Fibroblast of mammary gland (primary cell): ENCODE measurements around the gene NPPC.

ENCODE experiments used
- DNase-seq: peaks from one replicate; pipeline ENCODE4 v3.0.0-alpha.2; 2010; ENCODE audit warnings: low read depth
- H3K4me3 ChIP-seq: 2 replicates; pipeline ENCODE4 v1.5.1; 2011; ENCODE audit warnings: low read depth, mild to moderate bottlenecking, low read length, moderate library complexity; ENCODE audit not compliant: control insufficient read depth
- CTCF ChIP-seq: conservative IDR thresholded peaks from 2 replicates; pipeline ENCODE4 v1.5.1; 2011; ENCODE audit warnings: low read depth, low read length, inconsistent platforms; ENCODE audit not compliant: control insufficient read depth, insufficient read depth

NPPC gene

GRCh38 chr2:231935815-231936214, 9.6 kb upstream of the NPPC start:
- no peak for DNase-seq
- TF ChIP-seq CTCF = no peak
- H3K4me3 ChIP-seq = no peak overlapping the region

GRCh38 chr2:231935207-231935524, 9.0 kb upstream of the NPPC start:
- H3K4me3 ChIP-seq = no peak overlapping the region
- TF ChIP-seq CTCF = no peak
- DNase-seq = no peak

- no peak overlapping the region for H3K4me3 ChIP-seq
- no peak for TF ChIP-seq CTCF
- no peak for DNase-seq
Observed at GRCh38 chr2:231934441-231935206, 8.4 kb upstream of the NPPC start.

GRCh38 chr2:231933916-231934401, 7.8 kb upstream of the NPPC start:
- peak; percentile 46 for DNase-seq
- TF ChIP-seq CTCF = no peak
- no peak overlapping the region for H3K4me3 ChIP-seq

GRCh38 chr2:231932985-231933915, 7.1 kb upstream of the NPPC start:
- no peak overlapping the region for H3K4me3 ChIP-seq
- TF ChIP-seq CTCF = no peak
- no peak for DNase-seq

- DNase-seq = no peak
- H3K4me3 ChIP-seq = no peak overlapping the region
- no peak for TF ChIP-seq CTCF
Observed at GRCh38 chr2:231932711-231932970, 6.4 kb upstream of the NPPC start.
